B cell (primary cell): ENCODE results near the gene AQP3. TPM values are rescaled to one million over a fixed set of nuclear protein-coding genes. Genes with fewer than 3 reads are reported as not detected.

ENCODE experiments used
- ATAC-seq: fragments of 200-7000 bp; cut with Tn5 transposase; one replicate; pipeline ENCODE4 v1.10.0; 2021; ENCODE audit warnings: low read depth, mild to moderate bottlenecking, moderate number of reproducible peaks, moderate library complexity
- CTCF ChIA-PET: fragments of 350-600 bp; sonication (Branson Sonifier 250); formaldehyde crosslinking; loops from one replicate; lab custom pipeline; 2021; ENCODE audit warnings: antibody characterized with exemption, inconsistent platforms; lab: Charles Lee
- POLR2A ChIA-PET: fragments of 350-600 bp; sonication (Branson Sonifier 250); formaldehyde crosslinking; loops from one replicate; lab custom pipeline; 2021; ENCODE audit warnings: antibody characterized with exemption; lab: Charles Lee
- DNase-seq: peaks from one replicate; pipeline ENCODE4 v3.0.0; 2013
- H2AFZ ChIP-seq: 2 replicates; pipeline ENCODE4 v1.6.1; 2012; ENCODE audit warnings: mild to moderate bottlenecking, low read depth, low read length; ENCODE audit not compliant: insufficient read depth, poor library complexity, severe bottlenecking
- H3K27ac ChIP-seq, 2 donors: 1 replicate in 1 of 2; 2 replicates in 1 of 2; pipeline ENCODE4 v1.5.1; 2012 to 2013; ENCODE audit warnings: low read length in 2 of 2, mild to moderate bottlenecking in 2 of 2, moderate library complexity in 1 of 2
- H3K27me3 ChIP-seq, 4 experiments: fragments of 200-600 bp in 1 of 4; sonication (generic) in 1 of 4; replicated peaks in 1 of 4; 1 replicate in 2 of 4; 2 replicates in 2 of 4; pipeline versions ENCODE4 v1.6.1 to v1.7.0; 2013 to 2016; ENCODE audit warnings: low read length in 3 of 4, mild to moderate bottlenecking in 2 of 4, mixed read lengths in 1 of 4, moderate library complexity in 1 of 4; ENCODE audit not compliant: insufficient read depth in 4 of 4, control insufficient read depth in 3 of 4; ENCODE audit errors: control extremely low read depth in 1 of 4
- H3K36me3 ChIP-seq, 2 experiments: replicated peaks in 1 of 2; 1 replicate in 1 of 2; 2 replicates in 1 of 2; pipeline versions ENCODE4 v1.6.1 to v1.7.1; 2013; ENCODE audit warnings: low read length in 1 of 2; ENCODE audit not compliant: insufficient read depth in 2 of 2, control insufficient read depth in 1 of 2; ENCODE audit errors: control extremely low read depth in 1 of 2, extremely low read depth in 1 of 2
- H3K4me1 ChIP-seq, 2 donors: fragments of 200-600 bp in 1 of 2; sonication (generic) in 1 of 2; 1 replicate in 1 of 2; 2 replicates in 1 of 2; pipeline versions ENCODE4 v1.5.1 to v1.6.1; 2013 to 2017; ENCODE audit warnings: low read length in 2 of 2; ENCODE audit not compliant: control insufficient read depth in 2 of 2, insufficient read depth in 2 of 2
- H3K4me2 ChIP-seq: replicated peaks from 2 replicates; pipeline ENCODE3; 2012; ENCODE audit warnings: mild to moderate bottlenecking, low read depth, low read length; ENCODE audit not compliant: poor library complexity, severe bottlenecking
- H3K4me3 ChIP-seq, 5 experiments: fragments of 200-600 bp in 1 of 5; sonication (generic) in 1 of 5; 1 replicate in 3 of 5; 2 replicates in 2 of 5; pipeline versions ENCODE4 v1.5.1 to v1.7.0; 2011 to 2016; ENCODE audit warnings: low read length in 4 of 5, mild to moderate bottlenecking in 4 of 5, low read depth in 2 of 5, control low read depth in 1 of 5, moderate library complexity in 1 of 5; ENCODE audit not compliant: insufficient read depth in 1 of 5; ENCODE audit errors: control extremely low read depth in 1 of 5, extremely low read depth in 1 of 5
- H3K79me2 ChIP-seq: fragments of 200-600 bp; sonication (generic); one replicate; pipeline ENCODE4 v1.6.0; 2016; ENCODE audit warnings: low read length; ENCODE audit not compliant: control insufficient read depth, insufficient read depth
- H3K9ac ChIP-seq: fragments of 200-600 bp; sonication (generic); 2 replicates; pipeline ENCODE4 v1.6.1; 2017; ENCODE audit warnings: mild to moderate bottlenecking, low read length, moderate library complexity
- H3K9me3 ChIP-seq, 3 donors: one replicate each; pipeline versions ENCODE4 v1.6.1 to v1.7.1; 2013; ENCODE audit warnings: low read length in 2 of 3; ENCODE audit not compliant: control insufficient read depth in 2 of 3, insufficient read depth in 1 of 3; ENCODE audit errors: control extremely low read depth in 1 of 3
- H4K20me1 ChIP-seq: 2 replicates; pipeline ENCODE4 v1.6.0; 2012; ENCODE audit warnings: mild to moderate bottlenecking, low read length; ENCODE audit not compliant: insufficient read depth, control insufficient read depth, poor library complexity, severe bottlenecking
- H3K27ac Mint-ChIP-seq: one replicate; pipeline ENCODE4 v1.8.0; 2021; ENCODE audit warnings: mixed read lengths
- H3K27me3 Mint-ChIP-seq: one replicate; pipeline ENCODE4 v1.8.0; 2021; ENCODE audit warnings: mixed read lengths
- H3K4me1 Mint-ChIP-seq: one replicate; pipeline ENCODE4 v1.8.0; 2021; ENCODE audit warnings: mixed read lengths
- H3K4me3 Mint-ChIP-seq: one replicate; pipeline ENCODE4 v1.8.0; 2021; ENCODE audit warnings: mixed read lengths
- H3K9me3 Mint-ChIP-seq: one replicate; pipeline ENCODE4 v1.8.0; 2022; ENCODE audit warnings: mixed read lengths; ENCODE audit not compliant: insufficient read depth
- CTCF ChIP-seq: fragments of 200-600 bp; IDR thresholded peaks from one replicate; pipeline ENCODE4 v1.8.0; 2022; ENCODE audit warnings: antibody characterized with exemption, mild to moderate bottlenecking
- EZH2 ChIP-seq: IDR thresholded peaks from 2 replicates; pipeline ENCODE4 v1.6.1; 2012; ENCODE audit warnings: borderline replicate concordance, low read depth, mild to moderate bottlenecking, moderate library complexity, low read length; ENCODE audit not compliant: insufficient read depth, poor library complexity, severe bottlenecking
- WGBS: methylation state at CpG from one replicate; pipeline ENCODE4 v1.1.5; 2013; ENCODE audit warnings: missing lambda C conversion rate; ENCODE audit not compliant: insufficient coverage; 5-methylcytosine and 5-hydroxymethylcytosine counted together
- intact Hi-C: fragments of 100-400 bp; cut with micrococcal nuclease; formaldehyde crosslinking; loops from one replicate; pipeline ENCODE4 v1.10.0; 2022
- polyA plus RNA-seq: library from polyadenylated mRNA; depleted of rRNA; stranded (reverse); fragments of >200 nt; gene quantifications from 2 replicates; pipeline ENCODE4 v1.2.3, GENCODE V29; 2012
- total RNA-seq, 2 donors: library from RNA; stranded (reverse); fragments of 120-200 nt in 1 of 2; gene quantifications; 1 replicate in 1 of 2; 2 replicates in 1 of 2; pipeline versions ENCODE4 v1.2.3 to v1.2.4, GENCODE V29; 2013 to 2022

Gene AQP3
- total and polyA plus RNA-seq, 2 donors (not counting 1 experiment from before 2014, with no cell fraction given), result 1.8 to 10.0 TPM

- POLR2A ChIA-PET, result no interaction called here
- CTCF ChIA-PET, result interaction anchor here (0.9 kb wide), 1 partner anchor 60 kb away, joined by 3 read pairs; no protein-coding TSS in a partner anchor
These were observed 40.3 kb downstream of the AQP3 start for GRCh38 chr9:33407061-33407460.

More at GRCh38 chr9:33407061-33407460, 40.3 kb downstream of the AQP3 start:
- Histone ChIP-seq H3K36me3 (no peaks in the 10 kb centered on the region), H2AFZ (no peak overlapping the region), H4K20me1 (no peaks in the 10 kb centered on the region), H3K9ac (no peak overlapping the region), H3K27ac (no peak overlapping the region), H3K9me3 (no peaks in the 10 kb centered on the region), H3K4me2 (no peak overlapping the region), H3K4me3 (no peak overlapping the region), H3K4me1 (no peaks in the 10 kb centered on the region), H3K79me2 (no peaks in the 10 kb centered on the region), H3K27me3 (no peaks in the 10 kb centered on the region)
- no peaks in the 10 kb centered on the region for H3K4me1 Mint-ChIP-seq
- ATAC-seq (no peak), DNase-seq (no peak)
- no peak overlapping the region for H3K27ac Mint-ChIP-seq
- no peak overlapping the region for H3K4me3 Mint-ChIP-seq
- no peaks in the 10 kb centered on the region for H3K9me3 Mint-ChIP-seq
- intact Hi-C loops, result loop anchor here (10.0 kb wide), 1 partner anchor 88 kb away; no protein-coding TSS in a partner anchor
- H3K27me3 Mint-ChIP-seq, result peaks cover 3% of the 10 kb centered on the region
- TF ChIP-seq CTCF (no peak), EZH2 (no peak)
- WGBS, result 100% methylated on average over 1 of the region's 3 CpGs
